C4-2B (cell line): Measurements from ENCODE around the gene SRRD.

Experiments
- ZFX ChIP-seq: fragments of 450-650 bp; IDR thresholded peaks from 2 replicates; pipeline ENCODE4 v1.6.1; 2017
- TF ChIP-seq, protein P1 (sequence below): fragments of 450-650 bp; conservative IDR thresholded peaks from 2 replicates; pipeline ENCODE4 v1.5.1; 2017; ENCODE audit warnings: mild to moderate bottlenecking

GRCh38 chr22:26535603-26535908, 51.9 kb downstream of the SRRD start:
- TF ChIP-seq, protein P1, sequence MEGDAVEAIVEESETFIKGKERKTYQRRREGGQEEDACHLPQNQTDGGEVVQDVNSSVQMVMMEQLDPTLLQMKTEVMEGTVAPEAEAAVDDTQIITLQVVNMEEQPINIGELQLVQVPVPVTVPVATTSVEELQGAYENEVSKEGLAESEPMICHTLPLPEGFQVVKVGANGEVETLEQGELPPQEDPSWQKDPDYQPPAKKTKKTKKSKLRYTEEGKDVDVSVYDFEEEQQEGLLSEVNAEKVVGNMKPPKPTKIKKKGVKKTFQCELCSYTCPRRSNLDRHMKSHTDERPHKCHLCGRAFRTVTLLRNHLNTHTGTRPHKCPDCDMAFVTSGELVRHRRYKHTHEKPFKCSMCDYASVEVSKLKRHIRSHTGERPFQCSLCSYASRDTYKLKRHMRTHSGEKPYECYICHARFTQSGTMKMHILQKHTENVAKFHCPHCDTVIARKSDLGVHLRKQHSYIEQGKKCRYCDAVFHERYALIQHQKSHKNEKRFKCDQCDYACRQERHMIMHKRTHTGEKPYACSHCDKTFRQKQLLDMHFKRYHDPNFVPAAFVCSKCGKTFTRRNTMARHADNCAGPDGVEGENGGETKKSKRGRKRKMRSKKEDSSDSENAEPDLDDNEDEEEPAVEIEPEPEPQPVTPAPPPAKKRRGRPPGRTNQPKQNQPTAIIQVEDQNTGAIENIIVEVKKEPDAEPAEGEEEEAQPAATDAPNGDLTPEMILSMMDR: no peak
- no peak for TF ChIP-seq ZFX
